ENCODE measurements around the gene RHEBL1. TPM values are rescaled to one million over a fixed set of nuclear protein-coding genes. Genes with fewer than 3 reads are reported as not detected.

Gene RHEBL1
- total RNA-seq, 1 experiment from 2014 or later = 5.5 TPM

GRCh38 chr12:49093792-49094159 is 24.0 kb upstream of the RHEBL1 start:
- peaks cover 11% of the 10 kb centered on the region for H3K36me3 ChIP-seq (replicated peaks; ENCODE audit: control insufficient read depth, insufficient read depth, low read length)
- DNase-seq = peak; percentile 81
- peaks cover 72% of the 10 kb centered on the region for H3K27me3 ChIP-seq (ENCODE audit: control insufficient read depth, insufficient read depth, low read length)
- peak overlapping the region; percentile 28 for H3K4me3 ChIP-seq (ENCODE audit: insufficient read depth, low read depth, low read length)

GRCh38 chr12:49092816-49093406 is 23.1 kb upstream of the RHEBL1 start:
- H3K27me3 ChIP-seq (ENCODE audit: control insufficient read depth, insufficient read depth, low read length) = peaks cover 79% of the 10 kb centered on the region
- H3K4me3 ChIP-seq (ENCODE audit: insufficient read depth, low read depth, low read length) = no peak overlapping the region
- peaks cover 10% of the 10 kb centered on the region for H3K36me3 ChIP-seq (replicated peaks; ENCODE audit: control insufficient read depth, insufficient read depth, low read length)
- no peak for DNase-seq

DNA sequence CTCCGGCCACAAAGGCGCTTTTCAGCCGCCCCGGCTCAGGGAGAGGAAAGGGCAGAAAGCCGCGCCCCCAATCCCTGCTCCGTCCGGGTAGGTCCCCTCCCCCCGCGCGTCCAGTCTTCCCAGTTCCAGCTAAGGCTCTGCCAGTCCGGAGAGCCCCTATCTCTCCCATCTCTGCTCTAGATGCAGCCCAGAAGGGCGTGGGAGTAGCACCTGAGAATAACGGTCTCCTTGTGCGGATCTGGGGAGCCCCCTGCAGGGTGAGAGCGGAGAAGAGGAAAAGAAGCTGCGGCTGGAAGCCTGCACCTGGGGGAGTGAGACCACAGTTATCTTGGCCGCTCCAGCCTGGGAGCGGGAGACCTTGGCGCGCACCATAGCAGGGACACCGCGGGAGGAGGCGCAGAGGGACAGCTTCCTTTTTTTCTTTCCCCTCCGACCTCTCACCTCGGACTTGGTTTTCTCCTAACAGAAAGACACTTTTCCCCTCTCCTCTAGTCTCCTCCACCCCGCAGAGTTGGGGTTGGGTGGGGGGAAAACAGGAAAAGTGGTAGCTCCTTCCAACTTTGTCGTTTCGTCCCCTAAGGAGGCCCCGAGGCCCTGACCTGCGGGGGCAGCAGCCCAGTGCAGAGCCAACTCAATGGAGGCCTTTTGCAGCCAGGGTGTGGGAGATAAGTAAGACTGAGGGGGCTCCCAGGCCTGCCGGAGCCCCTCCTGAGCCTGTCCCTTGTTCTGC is 22.5 kb upstream of the RHEBL1 start:
- H3K36me3 ChIP-seq (replicated peaks; ENCODE audit: control insufficient read depth, insufficient read depth, low read length) = peaks cover 3% of the 10 kb centered on the region
- peak; percentile 92 for DNase-seq
- H3K27me3 ChIP-seq (ENCODE audit: control insufficient read depth, insufficient read depth, low read length) = peaks cover 81% of the 10 kb centered on the region
- peak overlapping the region; percentile 24 for H3K4me3 ChIP-seq (ENCODE audit: insufficient read depth, low read depth, low read length)

GRCh38 chr12:49091836-49092085 is 22.0 kb upstream of the RHEBL1 start:
- no peak for DNase-seq
- H3K36me3 ChIP-seq (replicated peaks; ENCODE audit: control insufficient read depth, insufficient read depth, low read length) = no peaks in the 10 kb centered on the region
- peak overlapping the region; percentile 24 for H3K4me3 ChIP-seq (ENCODE audit: insufficient read depth, low read depth, low read length)
- peaks cover 84% of the 10 kb centered on the region for H3K27me3 ChIP-seq (ENCODE audit: control insufficient read depth, insufficient read depth, low read length)

GRCh38 chr12:49091056-49091835 is 21.5 kb upstream of the RHEBL1 start:
- no peak overlapping the region; the same call in 1 of the 2 replicates for H3K4me3 ChIP-seq (ENCODE audit: insufficient read depth, low read depth, low read length)
- no peaks in the 10 kb centered on the region for H3K36me3 ChIP-seq (replicated peaks; ENCODE audit: control insufficient read depth, insufficient read depth, low read length)
- DNase-seq = peak; percentile 73
- H3K27me3 ChIP-seq (ENCODE audit: control insufficient read depth, insufficient read depth, low read length) = peaks cover 89% of the 10 kb centered on the region

GRCh38 chr12:49089821-49090773 is 20.3 kb upstream of the RHEBL1 start:
- Histone ChIP-seq H3K27me3 (ENCODE audit: control insufficient read depth, insufficient read depth, low read length) (peaks cover 80% of the 10 kb centered on the region), H3K36me3 (replicated peaks; ENCODE audit: control insufficient read depth, insufficient read depth, low read length) (no peaks in the 10 kb centered on the region), H3K4me3 (ENCODE audit: insufficient read depth, low read depth, low read length) (peak overlapping the region; percentile 23)
- peak; percentile 76 for DNase-seq

DNA sequence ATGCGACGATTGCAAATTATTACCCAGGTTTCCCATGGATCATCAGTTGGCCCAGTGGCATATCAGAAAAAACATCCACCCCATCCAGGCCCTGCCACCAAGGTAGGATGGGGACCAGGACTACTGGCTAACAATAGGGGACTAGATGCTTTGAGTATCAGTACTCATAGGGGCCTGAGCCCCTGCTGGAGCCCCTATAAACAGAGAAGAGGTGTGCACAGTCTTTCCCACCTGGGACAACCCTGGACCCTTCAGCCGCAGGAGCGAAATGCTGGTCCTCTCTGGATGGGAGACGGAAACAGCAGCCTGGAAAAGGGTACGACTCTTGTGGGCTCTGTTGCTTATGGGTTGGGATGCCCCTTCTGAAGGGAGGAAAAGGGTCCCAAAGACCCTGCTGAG is 19.2 kb upstream of the RHEBL1 start:
- no peak for DNase-seq
- peaks cover 69% of the 10 kb centered on the region for H3K27me3 ChIP-seq (ENCODE audit: control insufficient read depth, insufficient read depth, low read length)
- no peaks in the 10 kb centered on the region for H3K36me3 ChIP-seq (replicated peaks; ENCODE audit: control insufficient read depth, insufficient read depth, low read length)
- H3K4me3 ChIP-seq (ENCODE audit: insufficient read depth, low read depth, low read length) = no peak overlapping the region

DNA sequence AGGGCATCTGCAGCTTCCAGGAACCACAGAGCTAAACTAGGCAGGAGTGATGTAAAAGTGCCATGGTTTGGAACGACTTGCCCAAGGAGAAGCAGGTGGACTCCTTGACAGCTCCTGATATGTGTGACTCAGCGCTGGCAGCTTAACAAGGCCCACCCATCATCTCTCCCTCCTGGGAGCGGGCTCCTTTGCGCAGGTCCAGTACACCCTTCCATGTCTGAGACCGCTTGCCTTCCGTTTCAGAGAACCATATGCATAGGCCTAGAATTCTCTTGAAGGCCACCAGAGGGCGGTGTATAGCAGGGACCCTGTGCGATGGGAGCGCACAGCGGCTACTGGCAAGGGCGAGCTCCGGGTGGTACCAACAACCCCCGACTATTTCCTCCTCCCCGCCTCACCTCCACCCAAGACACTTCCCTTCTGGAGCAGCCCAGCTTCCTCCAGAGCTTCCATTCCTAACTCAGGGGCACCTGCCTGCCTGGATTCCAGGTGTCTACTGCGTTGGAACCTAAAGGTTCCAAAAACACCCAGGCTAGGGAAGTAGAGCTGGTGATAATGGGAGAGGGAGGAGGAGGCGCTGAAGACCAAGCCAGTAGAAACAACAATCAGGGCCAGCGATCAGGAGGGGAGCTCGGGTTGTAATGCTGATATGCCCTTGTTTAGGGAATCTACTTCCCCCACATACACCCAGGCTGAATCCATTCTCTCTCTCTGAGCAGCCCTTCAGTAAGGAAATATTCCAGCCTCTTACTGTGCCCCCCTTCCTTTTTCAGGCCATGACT is 18.6 kb upstream of the RHEBL1 start:
- H3K27me3 ChIP-seq (ENCODE audit: control insufficient read depth, insufficient read depth, low read length) = peaks cover 63% of the 10 kb centered on the region
- no peaks in the 10 kb centered on the region for H3K36me3 ChIP-seq (replicated peaks; ENCODE audit: control insufficient read depth, insufficient read depth, low read length)
- peak; percentile 84 for DNase-seq
- H3K4me3 ChIP-seq (ENCODE audit: insufficient read depth, low read depth, low read length) = no peak overlapping the region

DNA sequence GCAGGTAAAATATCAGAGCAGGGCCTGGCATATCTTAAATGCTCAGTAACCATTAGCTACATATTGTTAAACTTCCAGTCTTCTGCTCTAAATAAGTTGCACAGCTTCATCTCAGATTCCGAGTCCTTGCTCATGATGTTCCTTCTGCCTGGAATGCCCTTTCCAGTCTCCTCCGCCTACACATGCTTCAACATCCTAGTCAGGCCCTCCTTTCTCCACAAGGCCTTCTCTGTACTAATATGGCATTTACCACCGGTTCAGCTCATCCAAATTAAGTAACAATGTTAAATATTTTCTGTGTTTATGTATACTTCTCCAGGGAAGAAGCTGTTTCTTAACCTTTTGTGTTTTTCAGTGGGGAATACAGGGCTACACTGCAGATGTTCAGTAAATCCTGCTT is 16.3 kb upstream of the RHEBL1 start:
- H3K4me3 ChIP-seq (ENCODE audit: insufficient read depth, low read depth, low read length) = no peak overlapping the region
- no peaks in the 10 kb centered on the region for H3K36me3 ChIP-seq (replicated peaks; ENCODE audit: control insufficient read depth, insufficient read depth, low read length)
- H3K27me3 ChIP-seq (ENCODE audit: control insufficient read depth, insufficient read depth, low read length) = peaks cover 40% of the 10 kb centered on the region
- no peak for DNase-seq

GRCh38 chr12:49084438-49084837 is 14.7 kb upstream of the RHEBL1 start:
- peaks cover 24% of the 10 kb centered on the region for H3K27me3 ChIP-seq (ENCODE audit: control insufficient read depth, insufficient read depth, low read length)
- no peak for DNase-seq
- no peak overlapping the region for H3K4me3 ChIP-seq (ENCODE audit: insufficient read depth, low read depth, low read length)
- H3K36me3 ChIP-seq (replicated peaks; ENCODE audit: control insufficient read depth, insufficient read depth, low read length) = no peaks in the 10 kb centered on the region

DNA sequence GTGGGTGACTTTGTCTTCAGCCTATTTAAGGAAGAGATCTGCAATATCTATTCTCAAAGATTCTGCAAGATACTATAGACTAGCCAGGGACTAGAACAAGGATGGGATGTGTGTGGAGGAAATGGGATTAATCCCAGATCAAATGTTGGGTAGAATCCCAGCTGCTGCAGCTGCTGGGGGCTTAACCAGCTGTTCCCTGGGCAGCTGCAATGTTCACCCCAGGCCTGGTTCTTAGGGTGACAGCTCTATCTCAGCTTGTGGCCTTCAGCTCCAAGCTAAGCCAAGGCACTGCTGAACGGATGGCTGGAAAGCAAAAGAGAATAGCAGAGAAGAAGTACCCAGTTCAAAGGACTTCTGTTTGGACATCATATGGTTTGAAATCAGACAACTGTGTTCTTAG is 10.0 kb upstream of the RHEBL1 start:
- no peak for DNase-seq
- Histone ChIP-seq H3K27me3 (ENCODE audit: control insufficient read depth, insufficient read depth, low read length) (no peaks in the 10 kb centered on the region), H3K36me3 (replicated peaks; ENCODE audit: control insufficient read depth, insufficient read depth, low read length) (no peaks in the 10 kb centered on the region), H3K4me3 (ENCODE audit: insufficient read depth, low read depth, low read length) (no peak overlapping the region)

- H3K27me3 ChIP-seq (ENCODE audit: control insufficient read depth, insufficient read depth, low read length) = peaks cover 12% of the 10 kb centered on the region
- H3K36me3 ChIP-seq (replicated peaks; ENCODE audit: control insufficient read depth, insufficient read depth, low read length) = no peaks in the 10 kb centered on the region
- H3K4me3 ChIP-seq (ENCODE audit: insufficient read depth, low read depth, low read length) = no peak overlapping the region
- no peak for DNase-seq
Observed at GRCh38 chr12:49070971-49071370, 1.2 kb upstream of the RHEBL1 start.

DNA sequence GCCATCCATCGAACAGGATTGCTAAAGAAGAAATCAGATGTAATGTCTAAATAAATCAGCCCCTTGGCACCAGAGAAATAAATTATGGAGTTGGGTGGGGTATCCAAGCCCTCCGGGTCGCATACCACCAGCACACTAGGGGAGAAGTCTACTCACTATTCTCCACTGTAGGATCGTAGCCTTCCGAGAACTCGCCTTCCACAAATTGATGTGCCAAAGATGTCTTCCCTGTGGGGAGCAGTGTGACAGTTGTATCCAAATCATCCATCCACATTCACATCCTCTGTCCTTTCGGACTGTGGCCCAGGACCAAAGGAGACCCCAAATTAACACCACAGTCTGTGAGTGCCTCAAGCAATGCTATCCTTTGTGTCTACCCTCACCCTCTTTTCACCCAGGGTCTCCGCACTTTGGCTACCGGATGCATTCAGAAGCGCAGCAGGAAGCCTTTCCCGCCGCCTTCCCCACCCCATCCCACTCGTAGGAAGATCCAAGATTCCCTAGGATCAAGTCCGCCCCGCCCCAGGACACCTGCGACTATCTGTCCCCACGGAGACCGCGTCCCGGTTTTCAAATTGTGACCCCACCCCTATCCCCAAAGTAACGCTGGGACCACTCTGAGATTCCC is 786 bp downstream of the RHEBL1 start:
- no peak for DNase-seq
- H3K36me3 ChIP-seq (replicated peaks; ENCODE audit: control insufficient read depth, insufficient read depth, low read length) = no peaks in the 10 kb centered on the region
- peak overlapping the region; percentile 86 for H3K4me3 ChIP-seq (ENCODE audit: insufficient read depth, low read depth, low read length)
- H3K27me3 ChIP-seq (ENCODE audit: control insufficient read depth, insufficient read depth, low read length) = peaks cover 12% of the 10 kb centered on the region
